Activated CD4-positive, alpha-beta memory T cell treated with anti-CD3 and anti-CD28 coated beads for 36 hours (primary cell): ENCODE results near the gene CARNS1. TPM values are rescaled to one million over a fixed set of nuclear protein-coding genes. Genes with fewer than 3 reads are reported as not detected.

ENCODE experiments used
- CTCF ChIA-PET: fragments of 350-600 bp; sonication (Branson Sonifier 250); formaldehyde crosslinking; loops from one replicate; lab custom pipeline; 2021; ENCODE audit warnings: antibody characterized with exemption, inconsistent platforms; lab: Charles Lee
- POLR2A ChIA-PET: fragments of 350-600 bp; sonication (Branson Sonifier 250); formaldehyde crosslinking; loops from one replicate; lab custom pipeline; 2021; ENCODE audit warnings: antibody characterized with exemption; lab: Charles Lee
- DNase-seq: peaks from one replicate; pipeline ENCODE4 v3.0.0-alpha.2; 2020
- H3K27ac Mint-ChIP-seq: one replicate; pipeline ENCODE4 v1.8.0; 2021; ENCODE audit warnings: mixed read lengths
- H3K27me3 Mint-ChIP-seq: one replicate; pipeline ENCODE4 v1.8.0; 2021; ENCODE audit warnings: mixed read lengths
- H3K36me3 Mint-ChIP-seq: one replicate; pipeline ENCODE4 v1.8.0; 2021; ENCODE audit warnings: mixed read lengths
- H3K4me1 Mint-ChIP-seq: one replicate; pipeline ENCODE4 v1.8.0; 2021; ENCODE audit warnings: low read depth, mixed read lengths
- H3K4me3 Mint-ChIP-seq: one replicate; pipeline ENCODE4 v1.8.0; 2021; ENCODE audit warnings: mild to moderate bottlenecking, mixed read lengths
- H3K9me3 Mint-ChIP-seq: one replicate; pipeline ENCODE4 v1.8.0; 2021; ENCODE audit warnings: mixed read lengths
- intact Hi-C: fragments of 100-400 bp; cut with micrococcal nuclease; formaldehyde crosslinking; loops from one replicate; pipeline ENCODE4 v1.15.1; 2023
- total RNA-seq, 2 experiments: library from RNA; stranded (reverse); gene quantifications; one replicate each; pipeline ENCODE4 v1.2.3, GENCODE V29; 2021

CARNS1 gene
- total RNA-seq, 2 experiments from 2014 or later, result 2.3 to 3.3 TPM

DNA sequence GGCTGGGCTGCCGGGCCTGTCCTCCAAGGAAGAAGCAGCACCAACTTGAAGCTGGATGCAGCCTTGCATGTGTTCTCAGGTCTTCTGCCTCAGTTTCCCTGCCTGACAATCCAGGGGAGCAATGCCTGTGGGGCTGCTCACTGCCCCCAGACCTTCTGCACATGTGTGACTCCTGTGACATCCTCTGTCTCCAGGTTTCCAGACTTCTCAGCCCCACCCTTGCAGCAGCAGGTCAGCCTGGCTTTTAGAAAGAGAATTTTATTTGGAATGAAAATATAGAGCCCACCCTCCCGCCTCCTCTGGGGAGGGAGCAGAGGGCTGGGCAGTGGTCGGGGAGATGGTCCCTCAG, 22.3 kb downstream of the CARNS1 start:
- H3K36me3 Mint-ChIP-seq, result peaks cover 49% of the 10 kb centered on the region
- no peaks in the 10 kb centered on the region for H3K27me3 Mint-ChIP-seq
- no peak for DNase-seq
- CTCF ChIA-PET, result interaction anchor here (0.9 to 3.9 kb wide), 12 partner anchors 9 to 70 kb away, joined by 3 to 46 read pairs (median 4); partner anchors contain the start of genes CDK2AP2, PITPNM1, PPP1CA and RPS6KB2
- peak overlapping the region; percentile 95 for H3K27ac Mint-ChIP-seq
- H3K4me3 Mint-ChIP-seq, result peak overlapping the region; percentile 85
- intact Hi-C loops, result loop anchor here (1.0 to 2.0 kb wide), 4 partner anchors 9 to 47 kb away; partner anchors contain the start of genes RPS6KB2, TBC1D10C and TMEM134
- H3K9me3 Mint-ChIP-seq, result no peaks in the 10 kb centered on the region
- POLR2A ChIA-PET, result interaction anchor here (0.8 to 6.8 kb wide), 20 partner anchors 10 to 166 kb away, joined by 3 to 68 read pairs (median 6); partner anchors contain the start of genes AIP, CDK2AP2, PITPNM1 and PPP1CA
- H3K4me1 Mint-ChIP-seq, result peaks cover 59% of the 10 kb centered on the region

DNA sequence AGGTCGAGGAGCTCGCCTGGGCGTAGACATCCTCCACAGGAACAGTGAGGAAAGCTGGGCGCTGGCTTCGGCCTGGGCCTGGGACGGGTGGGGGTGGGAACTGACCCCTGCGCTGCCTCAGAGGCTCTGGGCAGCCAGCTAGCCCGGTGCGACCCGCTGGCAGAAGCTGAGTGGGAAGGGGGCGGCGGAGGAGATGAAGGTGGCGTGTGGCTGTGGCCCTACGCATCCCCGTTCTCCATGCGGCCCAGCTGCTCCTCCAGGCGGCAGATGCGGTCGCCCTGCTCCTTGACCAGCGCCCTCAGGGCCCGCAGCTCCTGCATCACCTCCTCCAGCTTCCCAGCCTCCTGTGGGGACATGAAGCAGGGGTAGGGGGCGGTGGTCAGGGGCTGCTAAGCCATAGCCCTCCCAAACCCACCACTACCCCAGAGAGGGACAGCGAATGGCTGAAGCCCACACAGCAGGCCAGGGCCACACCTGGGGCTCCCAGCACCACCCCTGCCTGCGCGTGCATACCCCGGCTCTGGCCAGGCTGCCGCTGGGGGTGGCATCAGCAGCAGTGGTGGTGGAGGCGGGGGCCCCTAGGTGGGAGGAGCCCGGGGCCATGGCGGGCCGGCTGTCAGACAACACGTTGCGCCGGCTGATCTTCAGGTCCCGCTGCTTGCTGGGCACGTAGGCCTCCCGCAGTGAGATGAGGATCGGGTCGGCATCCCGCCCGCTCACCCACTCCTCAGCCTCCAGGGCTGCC, 22.9 kb downstream of the CARNS1 start:
- Mint-ChIP-seq H3K36me3 (peaks cover 47% of the 10 kb centered on the region), H3K27me3 (no peaks in the 10 kb centered on the region), H3K27ac (peak overlapping the region; percentile 95), H3K9me3 (no peaks in the 10 kb centered on the region), H3K4me1 (peaks cover 55% of the 10 kb centered on the region), H3K4me3 (peak overlapping the region; percentile 85)
- CTCF ChIA-PET, result interaction anchor here (0.9 to 3.9 kb wide), 16 partner anchors 9 to 87 kb away, joined by 3 to 46 read pairs (median 4); partner anchors contain the start of genes CDK2AP2, PITPNM1, PPP1CA and RPS6KB2
- peak; percentile 91 for DNase-seq
- intact Hi-C loops, result loop anchor here (2.0 kb wide), 2 partner anchors 30 to 46 kb away; partner anchors contain the start of gene TMEM134
- POLR2A ChIA-PET, result interaction anchor here (0.8 to 6.8 kb wide), 21 partner anchors 9 to 192 kb away, joined by 3 to 68 read pairs (median 6); partner anchors contain the start of genes AIP, CLCF1, NUDT8 and PITPNM1

DNA sequence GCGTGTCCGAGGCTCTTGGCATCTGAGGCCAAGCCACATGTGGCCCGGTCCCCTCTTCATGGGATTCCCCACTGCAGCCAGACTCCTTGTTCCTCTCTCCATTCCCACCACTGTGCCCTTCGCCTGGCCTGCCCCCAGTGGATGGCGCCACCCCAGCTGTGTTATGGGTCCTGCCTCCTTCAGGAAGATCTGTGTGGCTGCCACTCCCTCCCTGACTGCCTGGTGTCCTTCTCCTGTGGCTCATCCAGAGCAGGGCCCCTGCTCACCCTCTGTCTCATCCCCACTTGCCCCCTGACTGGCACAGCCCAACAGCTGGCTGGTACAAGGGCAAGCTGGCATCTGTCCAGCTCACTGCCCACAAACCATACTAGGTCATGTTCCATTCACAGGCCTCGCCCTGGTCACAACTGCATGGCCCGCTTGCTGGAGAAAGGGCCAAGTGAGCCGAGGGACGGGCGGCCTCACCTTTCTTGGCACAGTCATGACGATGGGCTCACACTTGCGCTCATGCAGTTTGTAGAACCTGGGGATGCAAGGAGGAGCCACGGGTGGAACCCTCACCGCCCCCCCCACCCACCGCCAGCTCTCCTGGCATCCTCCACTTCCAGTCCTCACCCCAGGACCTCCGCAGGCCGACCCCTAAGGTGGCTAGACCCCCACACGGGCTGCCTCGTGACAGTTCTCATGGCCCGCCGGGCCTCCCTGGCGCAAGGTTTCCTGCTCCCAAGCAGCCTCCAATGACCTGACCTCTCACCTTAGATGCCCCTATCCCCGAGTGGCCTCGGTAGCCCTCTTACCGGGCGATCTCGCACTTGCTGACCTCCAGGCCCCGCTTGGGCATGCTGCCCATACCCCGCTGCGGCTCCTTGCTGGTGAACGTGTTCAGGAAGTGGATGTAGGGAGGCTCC, 24.1 kb downstream of the CARNS1 start:
- H3K27ac Mint-ChIP-seq, result peak overlapping the region; percentile 95
- ChIA-PET POLR2A (interaction anchor here (0.6 to 6.8 kb wide), 14 partner anchors 19 to 1467 kb away, joined by 3 to 68 read pairs (median 6); partner anchors contain the start of genes AIP, CLCF1, NUDT8 and PPP1CA), CTCF (interaction anchor here (0.8 to 3.9 kb wide), 11 partner anchors 11 to 175 kb away, joined by 3 to 46 read pairs (median 4); partner anchors contain the start of genes PPP1CA, RAD9A, RPS6KB2 and TBC1D10C)
- no peaks in the 10 kb centered on the region for H3K27me3 Mint-ChIP-seq
- H3K36me3 Mint-ChIP-seq, result peaks cover 43% of the 10 kb centered on the region
- no peaks in the 10 kb centered on the region for H3K9me3 Mint-ChIP-seq
- peak; percentile 72 for DNase-seq
- intact Hi-C loops, result loop anchor here (1.0 to 2.0 kb wide), 3 partner anchors 29 to 66 kb away; partner anchors contain the start of genes PITPNM1 and TMEM134
- peaks cover 51% of the 10 kb centered on the region for H3K4me1 Mint-ChIP-seq
- H3K4me3 Mint-ChIP-seq, result peak overlapping the region; percentile 85

- intact Hi-C loops, result no loop called here
- peak overlapping the region; percentile 95 for H3K27ac Mint-ChIP-seq
- H3K9me3 Mint-ChIP-seq, result no peaks in the 10 kb centered on the region
- H3K27me3 Mint-ChIP-seq, result no peaks in the 10 kb centered on the region
- H3K36me3 Mint-ChIP-seq, result peaks cover 39% of the 10 kb centered on the region
- ChIA-PET CTCF (interaction anchor here (0.9 to 2.4 kb wide), 2 partner anchors 12 to 28 kb away, joined by 3 to 6 read pairs; partner anchors contain the start of gene RPS6KB2), POLR2A (interaction anchor here (0.8 to 6.8 kb wide), 4 partner anchors 12 to 84 kb away, joined by 3 to 67 read pairs (median 4); partner anchors contain the start of genes AIP and RPS6KB2)
- H3K4me1 Mint-ChIP-seq, result peaks cover 55% of the 10 kb centered on the region
- peak overlapping the region; percentile 85 for H3K4me3 Mint-ChIP-seq
- DNase-seq, result peak; percentile 56
These were observed 25.0 kb downstream of the CARNS1 start for GRCh38 chr11:67440229-67441097.

- H3K27ac Mint-ChIP-seq, result peak overlapping the region; percentile 69
- intact Hi-C loops, result no loop called here
- H3K4me3 Mint-ChIP-seq, result no peak overlapping the region
- ChIA-PET POLR2A (interaction anchor here (1.0 to 6.8 kb wide), 3 partner anchors 13 to 45 kb away, joined by 3 to 67 read pairs (median 3); partner anchors contain the start of genes AIP and RPS6KB2), CTCF (interaction anchor here (0.9 kb wide), 1 partner anchor 27 kb away, joined by 3 read pairs; no protein-coding TSS in a partner anchor)
- H3K36me3 Mint-ChIP-seq, result peaks cover 32% of the 10 kb centered on the region
- peaks cover 57% of the 10 kb centered on the region for H3K4me1 Mint-ChIP-seq
- no peaks in the 10 kb centered on the region for H3K9me3 Mint-ChIP-seq
- H3K27me3 Mint-ChIP-seq, result no peaks in the 10 kb centered on the region
- no peak for DNase-seq
These were observed 25.7 kb downstream of the CARNS1 start for GRCh38 chr11:67441098-67441563.

DNA sequence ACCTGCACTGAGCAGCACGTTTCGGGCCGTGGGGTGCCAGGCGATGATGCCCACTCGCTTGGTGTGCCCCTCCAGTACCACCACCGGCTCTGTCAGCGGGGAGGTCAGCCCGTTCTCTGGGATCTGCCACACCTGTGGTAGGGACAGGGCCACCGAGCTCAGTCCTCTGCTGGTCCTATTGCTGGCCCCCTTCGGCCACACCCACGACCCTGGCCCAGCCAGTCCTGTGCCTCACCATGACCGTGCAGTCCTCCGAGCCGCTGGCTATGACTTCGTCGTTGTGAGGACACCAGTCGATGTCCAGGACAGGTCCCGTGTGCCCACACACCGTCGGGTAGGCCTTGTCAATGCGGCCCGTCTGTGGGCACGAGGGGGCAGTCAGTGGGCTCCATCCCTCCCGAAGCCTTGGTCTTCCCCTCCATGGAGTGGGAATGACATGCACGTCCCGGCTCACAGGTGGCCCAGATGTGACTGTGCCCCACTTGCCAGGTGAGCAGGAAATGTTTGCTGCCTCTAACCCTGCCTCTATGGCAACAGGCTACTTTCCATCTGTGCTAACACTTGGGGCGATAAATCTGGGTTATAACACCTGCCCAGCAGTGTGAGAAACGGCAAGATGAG, 26.4 kb downstream of the CARNS1 start:
- Mint-ChIP-seq H3K4me1 (peaks cover 60% of the 10 kb centered on the region), H3K4me3 (no peak overlapping the region), H3K36me3 (peaks cover 27% of the 10 kb centered on the region), H3K27ac (peak overlapping the region; percentile 42), H3K27me3 (no peaks in the 10 kb centered on the region), H3K9me3 (no peaks in the 10 kb centered on the region)
- POLR2A ChIA-PET, result no interaction called here
- DNase-seq, result no peak
- intact Hi-C loops, result no loop called here
- CTCF ChIA-PET, result no interaction called here

- intact Hi-C loops, result no loop called here
- DNase-seq, result no peak
- H3K27me3 Mint-ChIP-seq, result no peaks in the 10 kb centered on the region
- peaks cover 69% of the 10 kb centered on the region for H3K4me1 Mint-ChIP-seq
- H3K4me3 Mint-ChIP-seq, result peak overlapping the region; percentile 59
- POLR2A ChIA-PET, result interaction anchor here (0.8 to 1.0 kb wide), 2 partner anchors 22 to 43 kb away, joined by 3 read pairs; no protein-coding TSS in a partner anchor
- H3K27ac Mint-ChIP-seq, result peak overlapping the region; percentile 51
- peaks cover 20% of the 10 kb centered on the region for H3K36me3 Mint-ChIP-seq
- CTCF ChIA-PET, result interaction anchor here (0.8 kb wide), 1 partner anchor 26 kb away, joined by 3 read pairs; the partner anchor contains the start of gene TMEM134
- H3K9me3 Mint-ChIP-seq, result no peaks in the 10 kb centered on the region
These were observed 27.3 kb downstream of the CARNS1 start for GRCh38 chr11:67442504-67443404.

DNA sequence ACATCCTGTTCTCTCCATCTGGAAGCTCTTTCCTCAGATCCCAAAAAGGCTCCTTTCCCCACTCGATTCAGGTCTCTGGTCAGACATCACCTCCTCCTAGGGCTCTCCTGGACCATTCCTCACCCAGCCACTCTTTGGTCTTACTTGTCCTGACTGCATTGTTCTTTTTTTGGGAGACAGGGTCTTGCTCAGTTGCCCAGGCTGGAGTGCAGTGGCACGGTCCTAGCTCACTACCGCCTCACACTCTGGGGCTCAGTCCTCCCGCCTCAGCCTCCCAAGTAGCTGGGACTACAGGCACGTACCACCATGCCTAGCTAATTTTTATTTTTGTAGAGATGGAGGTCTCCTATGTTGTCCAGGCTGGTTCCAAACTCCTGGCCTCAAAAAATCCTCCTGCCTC, 30.0 kb downstream of the CARNS1 start:
- Mint-ChIP-seq H3K4me3 (peak overlapping the region; percentile 77), H3K27ac (peak overlapping the region; percentile 79), H3K9me3 (no peaks in the 10 kb centered on the region), H3K4me1 (peaks cover 71% of the 10 kb centered on the region), H3K27me3 (no peaks in the 10 kb centered on the region), H3K36me3 (no peaks in the 10 kb centered on the region)
- ChIA-PET POLR2A (interaction anchor here (0.6 to 1.0 kb wide), 2 partner anchors 9 to 15 kb away, joined by 3 to 4 read pairs; no protein-coding TSS in a partner anchor), CTCF (interaction anchor here (0.6 to 1.1 kb wide), 2 partner anchors 44 to 55 kb away, joined by 3 read pairs; partner anchors contain the start of gene PPP1CA)
- DNase-seq, result no peak
- intact Hi-C loops, result no loop called here

DNA sequence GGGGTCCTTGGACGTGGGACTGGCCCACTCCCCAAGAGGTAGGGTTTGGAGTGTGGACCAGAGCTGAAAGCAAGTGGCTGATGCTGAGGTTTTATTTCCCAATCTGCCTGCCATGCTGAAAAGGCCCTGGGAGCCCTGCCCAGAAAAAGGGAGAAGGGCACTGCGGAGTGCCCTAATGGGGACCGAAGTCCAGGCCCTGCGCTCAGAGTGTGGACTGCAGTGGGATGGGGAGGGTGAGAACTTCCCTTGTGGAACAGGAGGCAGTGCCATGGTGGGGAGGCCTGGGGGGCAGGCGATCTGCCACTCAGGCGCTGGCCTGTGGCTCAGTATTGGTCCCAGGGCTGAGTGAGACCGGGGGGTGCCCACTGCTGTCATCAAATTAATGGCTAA, 32.7 kb downstream of the CARNS1 start:
- H3K27me3 Mint-ChIP-seq, result no peaks in the 10 kb centered on the region
- no peak overlapping the region for H3K4me3 Mint-ChIP-seq
- DNase-seq, result no peak
- intact Hi-C loops, result no loop called here
- no peak overlapping the region for H3K27ac Mint-ChIP-seq
- POLR2A ChIA-PET, result interaction anchor here (1.3 kb wide), 1 partner anchor 11 kb away, joined by 7 read pairs; the partner anchor contains the start of gene PTPRCAP
- no peaks in the 10 kb centered on the region for H3K9me3 Mint-ChIP-seq
- peaks cover 54% of the 10 kb centered on the region for H3K4me1 Mint-ChIP-seq
- H3K36me3 Mint-ChIP-seq, result no peaks in the 10 kb centered on the region
- CTCF ChIA-PET, result no interaction called here
